GM12874 (cell line): ENCODE results near the gene BRS3.

ENCODE experiments used
- TF ChIP-seq, protein P1 (sequence below): IDR thresholded peaks from 2 replicates; pipeline ENCODE4 v1.5.1; 2011; ENCODE audit warnings: low read depth, mild to moderate bottlenecking, control low read depth, low read length, moderate library complexity; ENCODE audit not compliant: insufficient read depth

The BRS3 gene

DNA sequence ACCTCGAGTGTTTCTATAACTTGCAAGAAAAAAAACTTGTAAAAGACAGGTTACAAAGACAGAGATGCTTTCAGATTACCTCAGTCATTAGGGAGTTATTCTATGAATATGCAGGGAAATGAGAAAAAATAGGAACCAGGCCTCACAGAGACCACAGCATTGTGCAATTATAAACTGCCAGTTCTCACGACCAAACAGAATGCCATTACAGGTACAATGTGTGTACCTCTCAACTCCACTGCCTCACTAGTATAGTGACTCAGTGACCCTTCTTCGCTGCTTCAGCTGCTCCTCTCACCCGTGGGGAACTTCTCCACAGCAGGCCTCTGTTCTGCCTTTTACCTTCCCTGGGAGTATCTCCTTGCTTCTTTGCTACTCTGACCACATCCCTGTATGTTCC, 7.3 kb downstream of the BRS3 start:
- TF ChIP-seq, protein P1, sequence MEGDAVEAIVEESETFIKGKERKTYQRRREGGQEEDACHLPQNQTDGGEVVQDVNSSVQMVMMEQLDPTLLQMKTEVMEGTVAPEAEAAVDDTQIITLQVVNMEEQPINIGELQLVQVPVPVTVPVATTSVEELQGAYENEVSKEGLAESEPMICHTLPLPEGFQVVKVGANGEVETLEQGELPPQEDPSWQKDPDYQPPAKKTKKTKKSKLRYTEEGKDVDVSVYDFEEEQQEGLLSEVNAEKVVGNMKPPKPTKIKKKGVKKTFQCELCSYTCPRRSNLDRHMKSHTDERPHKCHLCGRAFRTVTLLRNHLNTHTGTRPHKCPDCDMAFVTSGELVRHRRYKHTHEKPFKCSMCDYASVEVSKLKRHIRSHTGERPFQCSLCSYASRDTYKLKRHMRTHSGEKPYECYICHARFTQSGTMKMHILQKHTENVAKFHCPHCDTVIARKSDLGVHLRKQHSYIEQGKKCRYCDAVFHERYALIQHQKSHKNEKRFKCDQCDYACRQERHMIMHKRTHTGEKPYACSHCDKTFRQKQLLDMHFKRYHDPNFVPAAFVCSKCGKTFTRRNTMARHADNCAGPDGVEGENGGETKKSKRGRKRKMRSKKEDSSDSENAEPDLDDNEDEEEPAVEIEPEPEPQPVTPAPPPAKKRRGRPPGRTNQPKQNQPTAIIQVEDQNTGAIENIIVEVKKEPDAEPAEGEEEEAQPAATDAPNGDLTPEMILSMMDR = no peak

DNA sequence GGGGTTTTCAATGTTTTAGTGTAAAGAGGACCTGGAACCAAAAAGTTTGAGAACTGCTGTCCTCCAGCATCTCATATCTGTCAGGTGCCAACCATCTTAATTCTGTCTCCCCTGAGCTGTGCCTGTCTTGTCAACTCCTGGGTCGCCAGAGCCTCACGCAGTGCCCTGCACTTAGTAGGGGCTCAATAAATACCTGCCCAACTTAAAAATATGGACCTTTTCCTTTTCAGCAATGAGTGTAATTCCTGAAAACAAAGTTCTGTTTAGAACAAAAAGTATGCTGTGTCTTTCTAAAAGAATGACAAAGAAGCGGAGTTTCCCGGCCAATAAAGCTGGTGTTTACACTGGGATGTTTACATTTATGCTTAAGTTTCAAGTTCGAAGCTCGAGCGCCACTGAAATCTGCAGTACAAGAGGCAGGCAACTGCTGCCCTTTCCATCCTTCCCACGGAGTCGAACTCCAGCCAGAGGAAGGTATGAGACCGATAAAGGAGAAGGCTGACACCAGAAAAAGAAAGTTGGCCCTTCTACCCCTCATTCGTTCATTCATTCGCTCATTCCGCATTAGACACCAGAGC, 8.5 kb downstream of the BRS3 start:
- TF ChIP-seq, protein P1 = no peak

DNA sequence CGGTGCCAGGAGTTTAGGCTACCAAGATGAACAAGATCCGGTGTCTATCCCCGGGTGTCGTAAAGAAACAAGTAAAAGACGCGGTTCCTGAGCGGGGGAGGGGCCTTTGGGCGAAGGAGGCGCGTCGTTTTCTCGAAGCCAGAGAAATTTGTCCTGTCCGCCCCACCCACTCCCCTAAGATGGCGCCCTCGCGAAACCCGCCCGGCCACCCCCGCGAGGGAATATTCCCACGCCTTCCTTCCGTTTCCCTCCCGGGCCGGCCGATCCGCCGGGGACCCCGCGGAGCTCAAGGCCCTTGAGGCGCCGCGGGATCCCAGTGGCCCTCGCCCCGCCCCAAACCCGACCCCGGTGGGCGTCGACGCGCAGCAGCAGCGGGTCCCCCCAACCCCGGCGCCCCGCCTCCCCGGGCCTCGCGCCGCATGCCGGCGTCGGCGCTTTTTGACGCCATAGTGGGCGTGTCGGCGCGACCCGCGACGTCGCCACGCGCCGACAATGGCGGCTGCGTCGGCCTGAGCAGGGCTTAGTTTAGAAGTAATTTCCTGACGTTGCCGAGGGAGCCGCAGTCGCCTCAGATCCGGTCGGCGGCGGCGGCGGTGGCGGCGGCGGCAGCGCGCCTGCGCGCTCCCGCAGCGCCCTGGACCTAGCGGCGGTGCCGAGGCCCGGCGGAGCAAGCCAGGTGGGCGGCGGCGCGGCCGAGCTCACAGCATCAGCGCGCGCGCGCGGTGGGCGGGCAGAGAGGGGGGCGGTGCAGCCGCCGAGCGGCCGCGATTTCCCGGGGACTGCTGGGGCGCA, 9.2 kb downstream of the BRS3 start:
- TF ChIP-seq, protein P1 = no peak

- TF ChIP-seq, protein P1 = no peak
These were observed 9.9 kb downstream of the BRS3 start, which contains the start of gene HTATSF1 for GRCh38 chrX:136497556-136498052. Gene HTATSF1, plus strand, starts transcription at chrX:136497592. Its CDS starts 93 bp downstream, at chrX:136497685.

GRCh38 chrX:136519069-136519468, 31.3 kb downstream of the BRS3 start:
- TF ChIP-seq, protein P1 = no peak

DNA sequence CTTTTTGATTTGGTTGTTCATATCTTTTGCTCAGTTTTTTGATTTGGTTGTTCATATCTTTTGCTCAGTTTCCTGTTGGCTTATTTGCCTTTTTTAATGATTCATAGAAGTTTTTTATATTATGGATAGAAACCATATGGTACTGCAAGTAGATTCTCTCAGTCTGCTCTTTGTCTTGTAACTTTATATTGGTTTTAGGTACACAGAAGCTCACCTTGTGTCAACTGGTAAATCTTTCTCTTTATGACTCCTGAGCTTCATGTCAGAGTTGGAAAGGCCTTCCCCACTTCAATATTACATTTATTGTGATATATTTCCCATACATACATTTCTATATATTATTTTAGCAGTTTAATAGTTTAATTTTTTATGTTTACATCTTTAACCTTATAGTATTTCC, 36.0 kb downstream of the BRS3 start:
- TF ChIP-seq, protein P1 = no peak

DNA sequence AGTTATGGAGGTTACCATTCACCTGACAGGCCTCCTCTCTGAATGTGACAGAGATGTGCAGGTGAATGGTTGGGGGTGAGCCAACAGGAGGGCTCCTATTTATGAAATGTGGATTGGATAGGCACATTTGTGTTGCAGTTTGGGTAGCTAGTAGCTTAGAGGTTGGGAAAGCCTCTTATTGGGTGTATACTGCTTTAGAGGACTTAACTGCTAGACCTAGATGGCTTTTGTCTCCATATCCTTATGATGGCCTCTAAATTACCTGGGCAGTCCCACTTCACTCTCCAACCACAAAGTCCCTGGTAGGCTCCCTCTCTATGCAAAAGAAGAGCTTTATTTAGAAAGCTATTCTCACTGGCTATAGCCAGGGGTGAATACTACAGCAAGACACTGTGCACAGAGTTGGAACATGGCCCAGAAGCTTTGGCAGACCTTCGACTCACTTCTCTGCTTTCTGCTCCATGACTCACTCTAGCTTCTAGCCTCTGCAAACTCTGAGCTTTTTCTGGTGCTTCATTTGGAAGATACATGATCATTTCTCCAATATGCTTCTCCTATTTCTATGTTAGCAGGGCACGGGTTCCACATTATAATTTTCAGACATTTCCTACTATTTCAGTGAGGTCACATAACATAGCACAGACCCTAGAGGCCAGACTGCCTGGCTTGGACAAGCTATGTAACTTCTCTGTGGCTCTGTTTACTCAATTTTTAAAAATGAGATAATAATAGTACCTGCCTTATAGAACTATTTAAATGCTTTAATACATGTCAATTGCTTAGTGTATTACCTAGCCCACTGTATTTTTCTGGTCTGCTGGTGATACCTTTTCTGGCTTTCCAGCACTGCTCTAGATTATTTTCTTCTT, 38.2 kb downstream of the BRS3 start:
- TF ChIP-seq, protein P1 = no peak
